ENCODE measurements around the gene SPRN.

Gene SPRN

DNA sequence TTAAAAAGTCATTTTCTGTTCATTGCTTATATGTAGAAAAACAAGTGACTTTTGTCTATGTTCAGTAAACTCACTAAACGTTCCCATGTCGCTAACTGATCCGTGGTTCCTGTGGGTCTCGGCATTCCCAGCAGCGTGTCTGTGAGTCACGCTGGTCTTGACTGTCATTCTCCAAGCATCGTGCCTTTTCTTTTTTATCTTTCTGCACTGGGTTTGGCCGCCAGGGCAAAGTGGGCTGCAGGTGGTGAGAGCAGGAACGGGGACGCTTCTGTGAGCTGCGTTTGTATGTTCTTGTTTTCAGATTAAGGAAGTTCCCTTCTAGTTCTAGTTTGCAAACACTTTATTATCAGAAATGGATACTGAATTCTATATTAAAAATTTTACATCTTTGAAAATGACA is 22.6 kb upstream of the SPRN start:
- no peak overlapping the region for H3K4me3 ChIP-seq (ENCODE audit: low read depth, low read length)
- no peak for TF ChIP-seq CTCF (IDR thresholded peaks at IDR 0.05; ENCODE audit: borderline replicate concordance, insufficient read depth, low read depth, low read length)

GRCh38 chr10:133445751-133446708 is 21.6 kb upstream of the SPRN start:
- no peak for TF ChIP-seq CTCF (IDR thresholded peaks at IDR 0.05; ENCODE audit: borderline replicate concordance, insufficient read depth, low read depth, low read length)

DNA sequence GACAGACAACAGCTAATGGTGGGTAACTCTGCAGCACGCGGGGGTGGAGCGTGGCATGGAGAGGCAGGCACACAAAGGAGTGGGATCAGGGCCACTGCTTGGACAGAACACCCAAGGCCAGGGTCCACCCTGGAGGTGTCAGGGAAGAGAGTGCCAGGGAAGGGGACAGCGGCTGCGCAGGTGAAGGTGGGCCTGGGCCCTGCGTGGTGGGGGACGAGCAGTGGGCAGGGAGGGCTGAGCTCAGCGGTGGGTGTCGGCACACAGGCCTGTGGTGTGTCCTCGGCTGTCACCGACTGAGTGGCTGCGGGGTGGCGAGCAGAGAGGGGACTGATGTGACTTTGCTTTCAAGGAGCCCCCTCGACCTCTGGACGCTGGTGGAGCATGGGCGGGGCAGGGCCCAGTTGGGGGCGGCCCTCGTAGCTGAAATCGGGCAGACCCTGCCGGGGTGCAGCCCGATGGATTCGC is 20.9 kb upstream of the SPRN start:
- no peak overlapping the region for H3K4me3 ChIP-seq (ENCODE audit: low read depth, low read length)
- TF ChIP-seq CTCF (IDR thresholded peaks at IDR 0.05; ENCODE audit: borderline replicate concordance, insufficient read depth, low read depth, low read length) = no peak

More at GRCh38 chr10:133445751-133446708, 21.6 kb upstream of the SPRN start:
- H3K4me3 ChIP-seq (ENCODE audit: low read depth, low read length) = no peak overlapping the region

DNA sequence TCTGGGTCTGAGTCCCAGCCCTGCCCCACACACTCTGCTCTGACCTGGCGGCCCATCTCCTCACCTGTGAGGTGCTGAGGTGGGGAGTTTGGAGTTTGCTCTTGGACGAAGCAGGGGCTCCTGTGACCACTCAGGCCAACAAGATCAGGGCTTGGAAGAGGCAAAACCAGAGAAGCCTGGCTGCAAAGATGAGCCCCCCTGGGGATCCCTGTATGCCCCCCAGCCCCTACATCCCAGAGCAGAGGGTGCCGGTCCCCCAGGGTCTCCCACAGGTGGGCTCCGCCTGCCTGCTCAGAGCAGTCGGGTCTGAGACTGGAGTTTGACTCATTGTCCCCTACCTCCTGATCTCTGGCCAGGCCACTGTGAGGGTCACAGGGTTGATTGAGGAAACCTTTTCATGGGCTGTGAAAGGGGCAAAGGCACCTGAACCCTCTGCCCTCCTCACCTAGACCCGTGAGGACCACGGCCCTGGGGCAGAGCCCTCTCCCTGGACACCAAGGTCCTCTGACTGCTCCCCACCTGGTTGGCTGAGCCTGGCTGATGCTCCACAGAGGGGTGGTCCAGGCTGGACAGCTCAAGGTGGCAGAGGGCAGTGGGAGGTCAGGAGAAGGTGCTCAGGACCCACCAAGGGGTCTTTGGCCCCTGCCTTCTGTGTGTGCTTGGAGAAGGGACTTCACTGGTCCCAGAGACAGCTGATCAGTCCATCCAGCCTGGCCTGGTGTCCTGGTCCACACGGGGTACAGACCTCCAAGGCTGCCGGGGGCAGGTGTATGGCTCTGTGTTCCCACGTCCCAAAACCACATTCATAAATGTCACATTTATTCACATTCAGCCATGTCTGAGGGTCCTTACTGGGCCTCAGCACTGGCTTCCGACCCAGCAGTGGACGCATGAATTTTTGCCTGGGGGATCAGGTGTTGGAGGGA is 20.2 kb upstream of the SPRN start:
- TF ChIP-seq CTCF (IDR thresholded peaks at IDR 0.05; ENCODE audit: borderline replicate concordance, insufficient read depth, low read depth, low read length) = no peak
- no peak overlapping the region for H3K4me3 ChIP-seq (ENCODE audit: low read depth, low read length)

DNA sequence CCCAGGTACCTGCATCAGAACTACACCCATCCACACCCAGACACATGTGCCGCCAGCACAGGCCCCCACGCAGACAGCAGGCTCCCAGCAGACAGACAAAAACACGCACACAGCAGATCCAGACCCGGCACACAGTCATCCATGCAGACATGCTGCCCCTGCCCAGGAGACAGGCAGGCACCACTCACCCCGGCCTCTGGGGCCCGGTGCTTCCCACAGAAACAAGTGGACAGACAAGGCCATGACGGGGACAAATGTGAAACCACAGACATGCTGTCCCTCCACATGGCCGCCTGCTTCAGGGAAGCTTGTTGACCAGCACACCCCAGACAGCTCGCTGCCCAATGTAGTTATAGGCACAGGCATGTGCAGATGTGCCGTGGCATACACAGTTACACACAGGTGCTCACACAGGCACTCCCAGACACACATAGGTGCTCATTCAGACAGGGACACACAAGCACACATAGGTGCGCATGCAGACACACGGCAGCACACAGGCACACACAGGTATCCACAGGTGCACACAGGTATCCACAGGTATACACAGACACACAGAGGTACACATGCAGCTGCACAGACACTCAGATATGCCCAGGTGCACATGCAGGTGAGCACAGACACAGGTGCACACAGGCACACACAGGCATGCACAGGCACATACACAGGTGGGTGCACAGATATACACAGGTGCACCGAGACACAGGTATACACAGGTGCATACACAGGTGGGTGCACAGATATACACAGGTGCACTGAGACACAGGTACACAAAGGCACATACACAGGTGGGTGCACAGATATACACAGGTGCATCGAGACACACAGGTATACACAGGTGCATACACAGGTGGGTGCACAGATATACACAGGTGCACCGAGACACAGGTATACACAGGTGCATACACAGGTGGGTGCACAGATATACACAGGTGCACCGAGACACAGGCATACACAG is 18.8 kb upstream of the SPRN start:
- no peak overlapping the region for H3K4me3 ChIP-seq (ENCODE audit: low read depth, low read length)
- TF ChIP-seq CTCF (IDR thresholded peaks at IDR 0.05; ENCODE audit: borderline replicate concordance, insufficient read depth, low read depth, low read length) = no peak
